ENCODE measurements around the gene FIGLA. TPM values are rescaled to one million over a fixed set of nuclear protein-coding genes. Genes with fewer than 3 reads are reported as not detected.

Gene FIGLA
- total RNA-seq, 1 experiment from 2014 or later = not detected

DNA sequence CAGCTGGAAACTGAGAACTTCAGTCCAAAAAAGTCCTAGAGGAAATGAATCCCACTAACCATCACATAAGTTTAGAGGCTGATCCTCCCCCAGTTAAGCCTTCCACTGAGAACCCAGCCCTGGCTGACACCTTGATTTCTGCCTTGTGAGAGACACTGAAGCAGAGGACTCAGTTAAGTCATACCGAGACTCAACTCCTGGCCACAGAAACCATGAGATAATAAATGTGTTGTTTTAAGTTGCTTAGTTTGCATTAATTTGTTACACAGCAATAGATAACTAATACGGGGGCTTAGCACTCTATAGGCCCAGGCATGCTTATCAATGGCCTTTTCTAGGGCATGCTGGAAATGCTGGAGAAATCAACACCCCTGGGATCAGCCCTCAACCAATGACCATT is 19.0 kb downstream of the FIGLA start:
- H3K14ac ChIP-seq (ENCODE audit: insufficient read depth, low read length) = no peak overlapping the region
- no peak overlapping the region for H3T11ph ChIP-seq (ENCODE audit: low read length)
- no peak overlapping the region for H2AK5ac ChIP-seq (ENCODE audit: insufficient read length, low read length)
- no peaks in the 10 kb centered on the region for H4K20me1 ChIP-seq (ENCODE audit: control insufficient read depth, insufficient read depth, insufficient read length)
- no peak overlapping the region for H3K23ac ChIP-seq (ENCODE audit: insufficient read length, low read depth, low read length)
- no peak overlapping the region for H3K56ac ChIP-seq (ENCODE audit: insufficient read length, low read depth, low read length)
- TF ChIP-seq CTCF (conservative IDR thresholded peaks at IDR 0.05) = no peak
- Mint-ChIP-seq H3K36me3 (ENCODE audit: insufficient read depth in 1 of 3, low read depth in 3 of 3) (no peaks in the 10 kb centered on the region), H3K4me3 (no peak overlapping the region), H3K4me1 (peaks cover 26 to 37% of the 10 kb centered on the region in 2 experiments), H3K27ac (no peak overlapping the region), H3K27me3 (ENCODE audit: low read depth) (peaks cover 17% of the 10 kb centered on the region), H3K9me3 (no peaks in the 10 kb centered on the region; a peak in 1 of 5 replicates)
- peaks cover 4% of the 10 kb centered on the region for H3K23me2 ChIP-seq (ENCODE audit: insufficient read length, low read depth, low read length, poor library complexity, severe bottlenecking)
- peaks cover 6% of the 10 kb centered on the region; the same call in 1 of the 2 replicates for H3K4me1 ChIP-seq (ENCODE audit: insufficient read depth, low read length)
- no peak overlapping the region for H2BK12ac ChIP-seq (ENCODE audit: insufficient read length, low read depth, low read length)
- H3K79me1 ChIP-seq (ENCODE audit: insufficient read depth, low read depth, low read length, poor library complexity, severe bottlenecking) = no peaks in the 10 kb centered on the region
- no peak overlapping the region for H3K4me2 ChIP-seq (ENCODE audit: insufficient read depth, insufficient read length, low read length)
- no peak overlapping the region for H2BK15ac ChIP-seq (ENCODE audit: low read depth, low read length)
- peaks cover 2% of the 10 kb centered on the region; the same call in 1 of the 2 replicates for H3K79me2 ChIP-seq (ENCODE audit: insufficient read depth, low read length)
- H2AFZ ChIP-seq (ENCODE audit: low read length) = no peak overlapping the region
- H3K9ac ChIP-seq (ENCODE audit: extremely low read depth, insufficient read length, low read length) = no peak overlapping the region
- H4K91ac ChIP-seq (ENCODE audit: insufficient read length, low read depth, low read length) = no peak overlapping the region
- no peak for DNase-seq
- H2BK20ac ChIP-seq (ENCODE audit: low read depth, low read length, poor library complexity, severe bottlenecking) = no peak overlapping the region
- no peak overlapping the region for H2BK120ac ChIP-seq (ENCODE audit: low read depth, low read length, poor library complexity, severe bottlenecking)
- H3K27me3 ChIP-seq (ENCODE audit: insufficient read depth, low read length) = no peaks in the 10 kb centered on the region
- H3K4ac ChIP-seq (ENCODE audit: low read depth, low read length) = no peak overlapping the region
- H3K9me3 ChIP-seq (ENCODE audit: control insufficient read depth, low read depth, low read length) = no peaks in the 10 kb centered on the region
- no peak overlapping the region for H3K27ac ChIP-seq (ENCODE audit: insufficient read length, low read depth, low read length)
- H2BK5ac ChIP-seq (ENCODE audit: insufficient read length, low read length) = no peak overlapping the region
- WGBS (ENCODE audit: extremely low coverage, insufficient read length, low lambda C conversion rate) = no CpG with 5 or more reads among the region's 2 CpGs
- no peak overlapping the region for H3K18ac ChIP-seq (ENCODE audit: insufficient read length, low read depth, low read length)
- H4K5ac ChIP-seq (ENCODE audit: insufficient read length, low read depth, low read length) = no peak overlapping the region
- H4K8ac ChIP-seq (replicated peaks; ENCODE audit: insufficient read length, low read depth, low read length) = no peak overlapping the region

Measured in H9 (cell line).